SK-N-SH (cell line): ENCODE measurements around the gene CNPPD1. TPM values are rescaled to one million over a fixed set of nuclear protein-coding genes. Genes with fewer than 3 reads are reported as not detected.

Source experiments
- ELF1 ChIP-seq: IDR thresholded peaks from 2 replicates; pipeline ENCODE4 v1.4.0; 2012
- FOSL2 ChIP-seq: IDR thresholded peaks from 2 replicates; pipeline ENCODE4 v1.4.0; 2012; ENCODE audit warnings: low read depth, mild to moderate bottlenecking, moderate library complexity, borderline replicate concordance
- GATA2 ChIP-seq: sonication (generic); formaldehyde crosslinking; IDR thresholded peaks from 2 replicates; pipeline ENCODE4 v1.5.0; 2020; ENCODE audit warnings: mild to moderate bottlenecking, missing genetic modification reagents
- JUND ChIP-seq: IDR thresholded peaks from 2 replicates; pipeline ENCODE4 v1.4.0; 2012
- NRF1 ChIP-seq: IDR thresholded peaks from 2 replicates; pipeline ENCODE4 v1.6.1; 2012; ENCODE audit warnings: low read depth, mild to moderate bottlenecking, low read length
- POLR2AphosphoS5 ChIP-seq: IDR thresholded peaks from 2 replicates; pipeline ENCODE4 v1.6.1; 2012; ENCODE audit warnings: low read depth, low read length
- RCOR1 ChIP-seq: fragments of 150-350 bp; IDR thresholded peaks from 2 replicates; pipeline ENCODE4 v1.6.1; 2017; ENCODE audit warnings: antibody characterized with exemption, low read length
- RFX5 ChIP-seq: IDR thresholded peaks from 2 replicates; pipeline ENCODE4 v1.6.1; 2012; ENCODE audit warnings: mild to moderate bottlenecking, improper control_type of control experiment, low read length
- RXRA ChIP-seq: IDR thresholded peaks from 2 replicates; pipeline ENCODE4 v1.4.0; 2012; ENCODE audit warnings: low read depth, mild to moderate bottlenecking, borderline replicate concordance
- SMC3 ChIP-seq: IDR thresholded peaks from 2 replicates; pipeline ENCODE4 v1.6.1; 2012; ENCODE audit warnings: low read depth, low read length, improper control_type of control experiment
- TAF1 ChIP-seq: IDR thresholded peaks from 2 replicates; pipeline ENCODE4 v1.6.1; 2012; ENCODE audit warnings: low read depth, mild to moderate bottlenecking, low read length, moderate library complexity, borderline replicate concordance
- polyA plus RNA-seq, 3 experiments: library from polyadenylated mRNA; depleted of rRNA; stranded (reverse); fragments of >200 nt; gene quantifications; 2 replicates each; pipeline ENCODE4 v1.2.3, GENCODE V29; 2012
- TF ChIP-seq, protein P1 (sequence below): IDR thresholded peaks from 2 replicates; pipeline ENCODE4 v1.4.0; 2012; ENCODE audit warnings: low read depth
- TF ChIP-seq, protein P2 (sequence below): fragments of 200-600 bp; sonication (generic); IDR thresholded peaks from 2 replicates; pipeline ENCODE4 v1.6.1; 2017; ENCODE audit warnings: antibody characterized with exemption, mild to moderate bottlenecking, moderate library complexity
- TF ChIP-seq, protein P3 (sequence below): IDR thresholded peaks from 2 replicates; pipeline ENCODE4 v1.4.0; 2012; ENCODE audit warnings: low read depth, borderline replicate concordance
- TF ChIP-seq, protein P4 (sequence below): IDR thresholded peaks from 2 replicates; pipeline ENCODE4 v1.4.0; 2012; ENCODE audit warnings: low read depth, borderline replicate concordance
- TF ChIP-seq, protein P5 (sequence below): fragments of 150-350 bp; IDR thresholded peaks from 2 replicates; pipeline ENCODE4 v1.6.1; 2017; ENCODE audit warnings: antibody characterized with exemption, low read length, low read depth, borderline replicate concordance

CNPPD1 gene
- polyA plus RNA-seq, 1 of the 3 experiments (the other 2 are of a cell fraction), result 75.9 TPM

DNA sequence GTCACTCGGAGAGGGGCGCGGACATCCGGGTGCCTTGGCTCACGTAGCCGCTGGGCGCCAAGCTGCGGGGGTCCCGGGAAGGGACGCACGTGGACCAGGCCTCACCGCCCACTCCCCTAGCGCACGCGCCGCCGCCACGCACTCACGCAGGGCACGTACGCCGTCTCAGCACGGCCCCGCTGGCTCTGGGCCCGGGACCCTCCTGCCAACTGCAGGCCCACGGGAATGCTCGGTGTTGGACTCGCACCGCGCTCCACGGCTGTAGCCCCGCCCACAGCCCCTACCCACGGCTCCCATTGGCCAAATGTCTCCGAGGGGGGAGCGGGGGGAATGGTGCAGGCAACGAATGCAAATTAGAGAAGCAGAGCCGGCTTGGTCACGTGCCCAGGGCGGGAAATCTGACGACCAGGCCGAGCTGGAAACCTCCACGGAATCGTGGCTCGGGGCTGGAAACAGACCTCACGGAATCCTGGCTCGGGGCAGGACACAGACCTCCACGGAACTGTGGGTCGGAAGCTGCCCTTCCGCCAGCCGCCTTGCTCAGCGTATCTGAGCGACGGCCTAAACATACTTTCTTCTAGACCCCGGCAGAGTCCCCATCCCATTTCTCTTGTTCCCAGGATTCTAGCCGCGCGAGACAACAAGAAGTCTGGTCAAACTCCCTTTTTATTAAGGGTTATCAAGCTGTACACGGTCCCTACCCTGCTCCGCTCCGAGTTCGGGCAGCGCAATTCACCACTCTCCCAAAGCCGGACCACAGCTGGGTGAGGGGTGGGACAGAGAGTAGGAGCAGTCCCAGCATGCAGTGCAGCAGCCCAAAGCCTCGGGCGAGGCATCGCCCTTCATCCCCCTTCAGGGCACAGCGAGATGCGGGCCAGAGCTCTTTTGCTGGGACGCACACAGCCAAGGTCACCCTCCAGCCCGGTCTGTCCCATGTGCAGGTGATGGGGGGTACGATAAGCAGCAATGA lies 42.3 kb upstream of the CNPPD1 start, which contains the start of gene ABCB6 (continued):
- TF ChIP-seq, protein P1, sequence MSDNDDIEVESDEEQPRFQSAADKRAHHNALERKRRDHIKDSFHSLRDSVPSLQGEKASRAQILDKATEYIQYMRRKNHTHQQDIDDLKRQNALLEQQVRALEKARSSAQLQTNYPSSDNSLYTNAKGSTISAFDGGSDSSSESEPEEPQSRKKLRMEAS, result peak; percentile 93
- TF ChIP-seq ELF1 (no peak), SMC3 (no peak), RCOR1 (0 out of 2 replicates have a peak, but pooled peaks have one; percentile 32), RFX5 (no peak), POLR2AphosphoS5 (peak; percentile 77), JUND (no peak), NRF1 (peak; percentile 46), FOSL2 (no peak), TAF1 (peak; percentile 57; the same call in 1 of the 2 replicates), RXRA (no peak), GATA2 (CRISPR knock-in tag) (no peak)
- TF ChIP-seq, protein P2, sequence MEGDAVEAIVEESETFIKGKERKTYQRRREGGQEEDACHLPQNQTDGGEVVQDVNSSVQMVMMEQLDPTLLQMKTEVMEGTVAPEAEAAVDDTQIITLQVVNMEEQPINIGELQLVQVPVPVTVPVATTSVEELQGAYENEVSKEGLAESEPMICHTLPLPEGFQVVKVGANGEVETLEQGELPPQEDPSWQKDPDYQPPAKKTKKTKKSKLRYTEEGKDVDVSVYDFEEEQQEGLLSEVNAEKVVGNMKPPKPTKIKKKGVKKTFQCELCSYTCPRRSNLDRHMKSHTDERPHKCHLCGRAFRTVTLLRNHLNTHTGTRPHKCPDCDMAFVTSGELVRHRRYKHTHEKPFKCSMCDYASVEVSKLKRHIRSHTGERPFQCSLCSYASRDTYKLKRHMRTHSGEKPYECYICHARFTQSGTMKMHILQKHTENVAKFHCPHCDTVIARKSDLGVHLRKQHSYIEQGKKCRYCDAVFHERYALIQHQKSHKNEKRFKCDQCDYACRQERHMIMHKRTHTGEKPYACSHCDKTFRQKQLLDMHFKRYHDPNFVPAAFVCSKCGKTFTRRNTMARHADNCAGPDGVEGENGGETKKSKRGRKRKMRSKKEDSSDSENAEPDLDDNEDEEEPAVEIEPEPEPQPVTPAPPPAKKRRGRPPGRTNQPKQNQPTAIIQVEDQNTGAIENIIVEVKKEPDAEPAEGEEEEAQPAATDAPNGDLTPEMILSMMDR, result no peak
- TF ChIP-seq, protein P3, sequence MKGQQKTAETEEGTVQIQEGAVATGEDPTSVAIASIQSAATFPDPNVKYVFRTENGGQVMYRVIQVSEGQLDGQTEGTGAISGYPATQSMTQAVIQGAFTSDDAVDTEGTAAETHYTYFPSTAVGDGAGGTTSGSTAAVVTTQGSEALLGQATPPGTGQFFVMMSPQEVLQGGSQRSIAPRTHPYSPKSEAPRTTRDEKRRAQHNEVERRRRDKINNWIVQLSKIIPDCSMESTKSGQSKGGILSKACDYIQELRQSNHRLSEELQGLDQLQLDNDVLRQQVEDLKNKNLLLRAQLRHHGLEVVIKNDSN, result peak; percentile 97
- TF ChIP-seq, protein P4, sequence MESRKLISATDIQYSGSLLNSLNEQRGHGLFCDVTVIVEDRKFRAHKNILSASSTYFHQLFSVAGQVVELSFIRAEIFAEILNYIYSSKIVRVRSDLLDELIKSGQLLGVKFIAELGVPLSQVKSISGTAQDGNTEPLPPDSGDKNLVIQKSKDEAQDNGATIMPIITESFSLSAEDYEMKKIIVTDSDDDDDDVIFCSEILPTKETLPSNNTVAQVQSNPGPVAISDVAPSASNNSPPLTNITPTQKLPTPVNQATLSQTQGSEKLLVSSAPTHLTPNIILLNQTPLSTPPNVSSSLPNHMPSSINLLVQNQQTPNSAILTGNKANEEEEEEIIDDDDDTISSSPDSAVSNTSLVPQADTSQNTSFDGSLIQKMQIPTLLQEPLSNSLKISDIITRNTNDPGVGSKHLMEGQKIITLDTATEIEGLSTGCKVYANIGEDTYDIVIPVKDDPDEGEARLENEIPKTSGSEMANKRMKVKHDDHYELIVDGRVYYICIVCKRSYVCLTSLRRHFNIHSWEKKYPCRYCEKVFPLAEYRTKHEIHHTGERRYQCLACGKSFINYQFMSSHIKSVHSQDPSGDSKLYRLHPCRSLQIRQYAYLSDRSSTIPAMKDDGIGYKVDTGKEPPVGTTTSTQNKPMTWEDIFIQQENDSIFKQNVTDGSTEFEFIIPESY, result 0 out of 2 replicates have a peak, but pooled peaks have one; percentile 12
- TF ChIP-seq, protein P5, sequence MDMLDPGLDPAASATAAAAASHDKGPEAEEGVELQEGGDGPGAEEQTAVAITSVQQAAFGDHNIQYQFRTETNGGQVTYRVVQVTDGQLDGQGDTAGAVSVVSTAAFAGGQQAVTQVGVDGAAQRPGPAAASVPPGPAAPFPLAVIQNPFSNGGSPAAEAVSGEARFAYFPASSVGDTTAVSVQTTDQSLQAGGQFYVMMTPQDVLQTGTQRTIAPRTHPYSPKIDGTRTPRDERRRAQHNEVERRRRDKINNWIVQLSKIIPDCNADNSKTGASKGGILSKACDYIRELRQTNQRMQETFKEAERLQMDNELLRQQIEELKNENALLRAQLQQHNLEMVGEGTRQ, result peak; percentile 87
